HG03108 (cell line): ENCODE results near the gene MUC4.
"Not testable (repeated sequence)": the region's sequence is repeated elsewhere in the genome, so short reads cannot be mapped to it uniquely, and the experiment has no call there.

Experiments used
- ATAC-seq: cut with Tn5 transposase; IDR thresholded peaks from one replicate; pipeline ENCODE4 v1.9.1; 2021; ENCODE audit warnings: moderate library complexity; ENCODE audit not compliant: unreplicated experiment

MUC4 gene

DNA sequence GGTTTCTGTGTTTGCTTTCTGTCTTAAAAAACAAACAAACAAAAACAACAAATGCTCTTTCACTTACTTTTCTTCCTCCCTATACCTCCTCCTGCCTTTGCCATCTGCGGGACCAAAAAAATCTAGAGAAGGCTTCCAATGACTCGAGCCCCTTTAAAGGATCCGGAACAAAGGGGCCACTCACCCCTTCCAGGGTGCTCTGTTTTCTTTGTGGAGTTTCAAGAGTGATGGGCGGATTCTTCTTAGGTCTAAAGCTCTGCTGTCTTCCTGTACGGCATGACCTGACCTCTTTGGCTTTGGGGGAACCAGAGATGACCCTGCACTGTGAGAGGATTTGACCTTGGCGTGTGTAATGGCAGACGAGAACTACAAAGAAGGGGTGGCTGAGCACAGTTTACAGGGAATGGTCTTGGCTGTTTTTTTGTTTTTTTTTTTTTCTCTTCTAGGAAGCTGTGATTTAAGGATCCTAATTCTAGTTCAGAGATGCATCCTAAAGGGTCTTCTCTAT is 93.2 kb downstream of the MUC4 start:
- ATAC-seq, result no peak

DNA sequence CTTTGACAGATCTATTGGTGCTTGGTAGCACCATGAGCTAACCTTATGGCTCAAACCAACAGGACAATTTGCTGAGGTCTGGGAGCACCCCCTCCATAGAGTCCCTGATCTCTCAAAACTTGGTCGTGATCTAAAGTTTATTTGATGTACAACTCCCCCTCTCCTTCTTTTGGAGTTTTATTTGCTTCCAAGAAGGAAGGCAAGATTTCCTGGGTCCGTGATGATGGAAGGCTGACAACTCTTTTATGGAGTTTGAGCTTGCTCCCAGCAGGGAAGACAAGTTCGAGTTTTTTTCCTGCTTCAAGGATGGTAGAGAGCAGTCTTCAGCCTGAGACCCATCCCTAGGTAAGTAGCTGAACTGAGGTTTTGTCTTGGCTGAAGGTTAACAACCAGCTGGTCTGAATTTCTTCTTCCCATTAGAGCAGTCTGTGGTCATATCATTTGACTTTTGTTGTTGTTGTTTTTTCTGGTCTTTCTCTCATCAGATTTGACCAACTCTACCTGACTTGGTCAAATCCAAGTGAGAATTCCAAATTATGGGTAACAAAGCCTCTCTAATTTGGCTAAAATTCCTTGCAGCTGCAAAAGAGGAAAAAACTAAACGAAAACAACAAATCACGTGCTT is 93.8 kb downstream of the MUC4 start:
- ATAC-seq, result no peak

DNA sequence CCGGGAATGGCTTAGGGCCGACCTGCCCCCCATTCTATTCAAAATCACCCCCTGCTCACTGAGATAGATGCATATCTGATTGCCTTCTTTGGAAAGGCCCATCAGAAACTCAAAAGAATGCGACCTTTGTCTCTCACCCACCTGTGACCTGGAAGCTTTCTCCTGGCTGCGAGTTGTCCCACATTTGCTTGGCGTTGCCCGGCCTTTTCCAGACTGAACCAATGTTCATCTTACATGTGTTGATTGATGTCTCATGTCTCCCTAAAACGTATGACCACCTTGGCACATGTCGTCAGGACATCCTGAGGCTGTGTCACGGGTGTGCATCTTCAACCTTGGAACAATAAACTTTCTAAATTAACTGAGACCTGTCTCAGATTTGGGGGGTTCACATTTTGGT is 94.3 kb downstream of the MUC4 start:
- ATAC-seq, result no peak

DNA sequence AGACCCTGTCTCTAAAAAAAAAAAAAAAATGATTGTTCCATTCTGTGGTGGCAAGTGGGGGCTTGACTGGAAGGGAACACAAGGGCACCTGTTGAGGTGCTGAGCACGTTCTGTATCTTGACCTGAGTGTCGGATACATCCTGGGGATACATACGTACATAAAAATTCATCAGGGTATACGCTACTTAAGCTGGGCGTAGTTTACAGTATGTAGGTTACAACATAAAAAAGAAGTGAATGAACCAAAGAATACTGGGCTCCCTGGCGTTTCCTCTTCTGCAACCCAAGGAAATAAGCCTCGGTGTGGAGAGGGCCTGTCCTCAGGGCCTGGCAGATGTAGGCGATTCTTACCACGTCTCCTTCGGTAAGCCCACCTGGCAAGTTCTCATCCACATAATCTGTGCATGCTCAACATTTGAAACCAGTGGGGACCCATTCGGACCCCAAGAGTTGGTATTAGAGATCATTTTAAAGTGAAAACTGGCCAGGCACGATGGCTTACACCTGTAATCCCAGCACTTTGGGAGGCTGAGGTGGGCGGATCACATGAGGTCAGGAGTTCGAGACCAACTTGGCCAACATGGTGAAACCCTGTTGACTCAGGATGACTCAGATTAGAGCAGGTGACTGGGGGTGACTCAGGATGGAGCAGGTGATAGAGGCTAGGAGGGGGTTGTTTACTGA is 96.0 kb downstream of the MUC4 start:
- no peak for ATAC-seq

DNA sequence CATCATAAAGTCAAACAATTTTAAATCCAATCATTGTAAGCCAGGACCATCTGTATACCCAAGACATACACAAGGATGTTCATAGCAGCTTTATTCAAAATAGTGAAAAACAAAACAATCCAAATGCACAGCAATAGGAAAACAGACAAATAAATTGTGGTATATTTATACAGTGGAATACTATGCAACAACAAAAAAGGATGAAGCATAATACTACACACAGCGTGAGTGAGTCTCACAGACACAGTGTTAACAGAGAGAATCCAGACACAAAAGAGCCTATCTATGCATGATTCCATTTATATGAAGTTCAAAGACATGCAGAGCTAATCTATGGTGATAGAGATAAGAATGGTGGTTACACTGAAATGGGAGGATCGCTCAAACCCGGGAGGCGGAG is 96.6 kb downstream of the MUC4 start:
- ATAC-seq, result no peak

DNA sequence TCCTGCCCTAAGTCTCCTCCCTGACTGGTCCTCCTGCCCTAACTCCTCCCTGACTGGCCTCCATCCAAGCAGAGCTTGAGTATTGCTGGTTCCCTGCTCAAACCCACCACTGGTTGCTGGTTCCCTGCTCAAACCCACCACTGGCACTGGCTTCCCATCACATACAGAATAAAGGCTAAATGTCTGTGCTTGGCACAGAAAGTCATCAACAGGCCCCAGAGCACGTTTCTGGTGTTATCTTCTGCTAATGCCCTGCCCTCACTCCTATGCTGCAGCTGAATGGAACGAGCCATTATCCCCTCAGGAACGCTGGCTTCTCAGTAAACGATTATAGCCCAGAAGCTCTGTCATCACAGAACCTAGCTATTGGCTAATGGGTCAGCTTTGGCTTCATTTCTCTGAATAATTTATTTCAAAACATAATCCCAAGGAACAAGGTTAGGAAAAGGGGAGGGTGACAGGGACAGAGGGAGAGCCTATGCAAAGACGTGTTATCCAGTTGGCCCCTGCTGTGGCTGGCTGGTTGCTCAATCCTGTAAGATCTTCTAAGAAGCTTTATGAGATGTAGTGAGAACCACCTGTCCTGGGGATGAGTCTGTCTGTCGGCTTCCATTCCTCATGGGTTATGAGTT is 97.2 kb downstream of the MUC4 start:
- no peak for ATAC-seq

DNA sequence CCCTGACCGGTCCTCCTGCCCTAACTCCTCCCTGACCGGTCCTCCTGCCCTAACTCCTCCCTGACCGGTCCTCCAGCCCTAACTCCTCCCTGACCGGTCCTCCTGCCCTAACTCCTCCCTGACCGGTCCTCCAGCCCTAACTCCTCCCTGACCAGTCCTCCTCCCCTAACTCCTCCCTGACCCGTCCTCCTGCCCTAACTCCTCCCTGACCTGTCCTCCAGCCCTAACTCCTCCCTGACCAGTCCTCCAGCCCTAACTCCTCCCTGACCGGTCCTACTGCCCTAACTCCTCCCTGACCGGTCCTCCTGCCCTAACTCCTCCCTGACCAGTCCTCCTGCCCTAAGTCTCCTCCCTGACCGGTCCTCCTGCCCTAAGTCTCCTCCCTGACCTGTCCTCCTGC is 98.6 kb downstream of the MUC4 start:
- ATAC-seq, result not testable (repeated sequence)

DNA sequence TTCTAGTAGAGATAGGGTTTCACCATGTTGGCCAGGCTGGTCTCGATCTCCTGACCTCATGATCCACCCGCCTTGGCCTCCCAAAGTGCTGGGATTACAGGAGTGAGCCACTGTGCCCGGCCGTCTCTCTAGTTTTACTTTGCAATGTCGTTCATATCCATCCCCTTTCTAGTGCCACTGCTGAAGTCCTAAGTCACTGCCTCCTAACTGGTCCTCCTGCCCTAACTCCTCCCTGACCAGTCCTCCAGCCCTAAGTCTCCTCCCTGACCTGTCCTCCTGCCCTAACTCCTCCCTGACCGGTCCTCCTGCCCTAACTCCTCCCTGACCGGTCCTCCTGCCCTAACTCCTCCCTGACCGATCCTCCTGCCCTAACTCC is 99.2 kb downstream of the MUC4 start:
- ATAC-seq, result not testable (repeated sequence)

DNA sequence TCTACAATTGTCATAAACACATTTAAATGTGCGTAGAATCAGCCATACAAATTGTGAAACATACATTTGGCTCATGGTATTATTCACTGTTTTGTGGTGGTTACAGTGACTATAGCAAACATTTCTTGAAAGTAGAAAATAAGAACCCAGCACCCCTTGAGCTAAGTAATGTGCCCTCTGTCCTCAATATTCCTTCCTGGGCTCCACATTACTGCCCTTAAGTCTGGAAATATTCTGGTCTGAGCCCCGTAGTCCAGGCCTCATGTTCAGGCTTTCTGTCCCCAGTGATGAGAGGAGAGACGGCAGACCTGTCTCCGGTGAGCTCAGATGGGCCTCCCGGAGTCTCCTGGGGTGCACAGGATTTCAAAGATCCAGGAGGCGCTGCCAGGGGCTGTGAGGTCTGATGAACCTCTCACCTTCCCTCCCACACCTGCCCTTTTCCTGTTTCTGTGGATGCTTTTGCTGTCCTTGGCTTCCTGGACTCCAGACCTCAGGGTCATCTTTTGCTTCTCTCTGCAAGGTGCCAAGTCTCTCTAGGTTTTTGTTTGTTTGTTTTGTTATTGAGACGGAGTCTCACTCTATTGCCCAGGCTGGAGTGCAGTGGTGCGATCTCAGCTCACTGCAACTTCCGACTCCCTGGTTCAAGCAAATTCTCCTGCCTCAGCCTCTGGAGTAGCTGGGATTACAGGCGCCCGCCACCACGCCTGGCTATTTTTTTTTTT is 99.8 kb downstream of the MUC4 start:
- ATAC-seq, result no peak

DNA sequence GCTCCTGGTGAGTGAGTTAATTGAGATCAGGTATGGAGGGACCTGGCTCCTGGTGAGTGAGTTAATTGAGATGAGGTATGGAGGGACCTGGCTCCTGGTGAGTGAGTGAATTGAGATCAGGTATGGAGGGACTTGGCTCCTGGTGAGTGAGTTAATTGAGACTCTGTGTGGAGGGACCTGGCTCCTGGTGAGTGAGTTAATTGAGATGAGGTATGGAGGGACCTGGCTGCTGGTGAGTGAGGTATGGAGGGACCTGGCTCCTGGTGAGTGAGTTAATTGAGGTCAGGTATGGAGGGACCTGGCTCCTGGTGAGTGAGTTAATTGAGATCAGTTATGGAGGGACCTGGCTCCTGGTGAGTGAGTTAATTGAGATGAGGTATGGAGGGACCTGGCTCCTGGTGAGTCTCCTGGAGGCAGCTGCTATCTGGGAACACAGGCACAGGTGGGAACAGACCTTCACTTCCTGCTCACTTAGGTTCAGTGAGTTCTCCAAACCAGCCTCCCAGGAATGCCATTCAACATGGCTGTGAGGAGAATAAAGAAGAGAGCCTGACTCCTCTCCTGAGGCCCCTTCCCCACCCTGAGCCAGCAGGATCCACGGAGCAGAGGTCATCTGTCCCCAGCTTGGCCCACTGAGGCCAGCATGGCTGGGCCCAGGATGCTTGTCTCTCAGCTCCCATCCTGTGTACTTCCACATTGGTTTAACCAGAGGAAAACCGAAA is 100.5 kb downstream of the MUC4 start:
- not testable (repeated sequence) for ATAC-seq

DNA sequence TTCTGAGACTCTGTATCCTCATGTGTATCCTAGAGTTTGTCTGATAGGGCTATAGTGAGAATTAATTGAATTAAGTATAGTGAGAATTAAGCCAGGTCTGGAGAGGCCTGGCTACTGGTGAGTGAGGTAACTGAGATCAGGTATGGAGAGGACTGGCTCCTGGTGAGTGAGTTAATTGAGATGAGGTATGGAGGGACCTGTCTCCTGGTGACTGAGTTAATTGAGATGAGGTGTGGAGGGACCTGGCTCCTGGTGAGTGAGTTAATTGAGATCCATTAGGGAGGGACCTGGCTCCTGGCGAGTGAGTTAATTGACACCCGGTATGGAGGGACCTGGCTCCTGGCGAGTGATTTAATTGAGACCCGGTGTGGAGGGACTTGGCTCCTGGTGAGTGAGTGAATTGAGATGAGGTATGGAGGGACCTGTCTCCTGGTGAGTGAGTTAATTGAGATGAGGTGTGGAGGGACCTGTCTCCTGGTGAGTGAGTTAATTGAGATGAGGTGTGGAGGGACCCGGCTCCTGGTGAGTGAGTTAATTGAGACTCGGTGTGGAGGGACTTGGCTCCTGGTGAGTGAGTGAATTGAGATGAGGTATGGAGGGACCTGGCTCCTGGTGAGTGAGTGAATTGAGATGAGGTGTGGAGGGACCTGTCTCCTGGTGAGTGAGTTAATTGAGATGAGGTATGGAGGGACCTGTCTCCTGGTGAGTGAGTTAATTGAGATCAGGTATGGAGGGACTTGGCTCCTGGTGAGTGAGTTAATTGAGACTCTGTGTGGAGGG is 101.4 kb downstream of the MUC4 start:
- ATAC-seq, result not testable (repeated sequence)

DNA sequence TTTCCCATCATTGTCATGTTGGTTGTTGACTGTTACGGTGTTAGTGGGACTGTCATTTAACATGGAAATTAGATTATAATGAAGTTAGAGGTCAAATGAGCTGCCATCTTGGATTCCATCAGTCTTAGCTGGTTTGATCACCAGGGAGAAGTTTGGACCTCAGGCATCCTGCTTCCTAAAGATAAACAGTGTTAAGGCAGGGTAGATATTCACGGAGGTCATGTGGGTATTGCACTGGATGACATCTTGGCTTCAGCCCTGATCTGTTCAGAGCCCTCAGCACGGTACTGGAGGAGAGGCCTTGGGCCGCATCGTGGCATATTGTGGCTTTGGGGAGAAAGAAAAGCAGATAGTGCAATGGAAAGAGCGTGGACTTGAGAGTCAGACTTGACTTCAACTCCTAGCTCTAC is 102.0 kb downstream of the MUC4 start:
- no peak for ATAC-seq

DNA sequence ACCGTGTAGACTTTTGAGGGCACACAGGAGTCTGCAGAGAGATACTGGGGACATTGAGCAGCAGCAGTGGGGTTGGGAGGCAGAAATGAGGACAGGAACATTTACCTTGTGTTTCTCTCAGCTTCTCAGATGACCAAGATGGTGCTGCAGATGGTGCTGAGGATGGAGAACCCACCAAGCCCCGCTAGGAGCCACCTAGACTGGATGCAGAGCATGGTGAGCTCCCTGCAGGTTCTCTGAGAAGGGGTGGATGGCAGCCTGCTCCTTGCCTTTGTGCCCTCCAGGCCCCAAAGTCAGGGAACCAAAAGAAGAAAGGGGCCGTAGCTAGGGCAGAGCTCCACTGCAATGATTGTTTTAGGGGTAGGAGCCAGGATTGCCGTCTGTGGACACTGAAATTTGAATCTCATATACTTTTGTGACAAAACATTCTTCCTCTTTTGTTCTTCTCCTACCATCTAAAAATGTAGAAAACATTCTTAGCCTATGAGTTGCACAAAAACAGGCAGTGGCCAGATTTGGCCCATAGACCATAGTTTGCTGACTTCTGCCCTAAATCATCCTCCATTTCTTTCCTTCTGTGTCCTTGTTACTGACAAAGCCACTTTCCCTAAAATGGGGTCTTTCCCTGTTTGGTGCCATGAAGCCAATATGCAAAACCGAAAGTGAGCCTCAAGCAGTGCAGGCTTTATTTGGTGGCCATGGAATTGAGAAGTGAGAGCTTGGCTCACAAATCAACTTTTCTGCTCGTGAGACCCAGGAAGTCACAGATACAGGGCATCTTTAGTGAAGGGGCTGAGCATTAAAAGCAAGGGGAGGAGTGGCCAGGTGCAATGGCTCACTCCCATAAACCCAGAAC is 102.9 kb downstream of the MUC4 start:
- ATAC-seq, result no peak

DNA sequence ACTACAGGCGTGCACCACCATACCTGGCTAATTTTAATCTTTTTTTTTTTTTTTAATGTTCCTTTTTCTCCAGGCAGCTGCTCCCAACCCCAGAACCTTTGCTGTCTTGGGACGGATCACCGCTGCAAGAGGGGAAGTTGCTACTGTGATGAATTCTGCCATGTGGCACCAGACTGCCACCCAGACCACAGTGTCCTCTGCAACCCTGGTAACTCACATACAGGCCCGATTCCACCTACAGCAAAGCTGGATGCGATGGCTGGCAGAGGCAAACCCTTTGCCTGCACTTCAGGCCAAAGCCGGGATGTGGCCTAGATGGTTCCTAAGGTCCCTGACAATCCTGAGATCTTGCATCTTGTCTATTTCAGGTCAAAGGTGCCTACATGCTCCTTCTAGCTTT is 103.7 kb downstream of the MUC4 start:
- no peak for ATAC-seq

DNA sequence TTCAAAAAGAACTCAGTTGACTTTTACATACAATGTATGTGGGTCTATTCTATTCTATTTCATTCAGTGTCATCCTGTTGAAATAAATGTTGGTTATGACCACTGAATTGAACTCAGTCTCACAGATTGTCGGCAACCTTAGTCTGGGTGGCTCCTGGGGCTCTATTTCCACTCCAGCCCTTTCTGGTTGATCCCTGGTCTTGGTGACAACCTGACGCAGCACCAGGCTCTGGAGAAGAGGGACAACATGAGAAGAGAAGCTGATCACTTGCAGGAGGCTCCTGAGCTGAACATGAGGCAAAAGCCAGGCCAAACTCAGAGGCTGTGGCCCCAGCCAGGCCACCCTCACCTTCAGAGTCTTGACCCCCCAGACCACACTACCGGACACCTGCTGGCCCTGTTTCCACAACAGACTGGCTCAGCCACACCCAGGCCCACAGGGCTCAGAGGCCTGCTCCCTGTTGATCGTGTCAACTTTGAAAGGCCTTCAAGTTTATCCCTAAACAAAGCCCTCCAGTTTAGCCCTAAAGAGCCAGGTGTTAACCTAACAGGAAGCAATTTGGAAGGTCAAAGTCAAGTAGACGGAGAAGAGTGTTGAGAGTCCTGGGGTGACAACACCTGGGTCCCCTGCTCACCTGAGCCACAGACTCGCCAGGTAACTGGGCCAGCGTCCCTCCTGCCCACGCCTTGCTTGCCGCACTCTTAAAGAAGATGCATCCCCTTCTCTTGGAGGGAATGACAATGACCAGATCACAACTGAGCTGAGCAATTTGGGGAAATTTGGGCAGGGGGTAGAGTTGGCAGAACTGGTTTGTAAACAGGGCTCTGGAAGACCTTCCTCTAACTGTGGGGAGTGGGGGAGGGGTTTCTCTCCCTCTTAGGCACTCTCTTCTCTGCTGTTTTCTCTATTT is 106.4 kb downstream of the MUC4 start:
- no peak for ATAC-seq

DNA sequence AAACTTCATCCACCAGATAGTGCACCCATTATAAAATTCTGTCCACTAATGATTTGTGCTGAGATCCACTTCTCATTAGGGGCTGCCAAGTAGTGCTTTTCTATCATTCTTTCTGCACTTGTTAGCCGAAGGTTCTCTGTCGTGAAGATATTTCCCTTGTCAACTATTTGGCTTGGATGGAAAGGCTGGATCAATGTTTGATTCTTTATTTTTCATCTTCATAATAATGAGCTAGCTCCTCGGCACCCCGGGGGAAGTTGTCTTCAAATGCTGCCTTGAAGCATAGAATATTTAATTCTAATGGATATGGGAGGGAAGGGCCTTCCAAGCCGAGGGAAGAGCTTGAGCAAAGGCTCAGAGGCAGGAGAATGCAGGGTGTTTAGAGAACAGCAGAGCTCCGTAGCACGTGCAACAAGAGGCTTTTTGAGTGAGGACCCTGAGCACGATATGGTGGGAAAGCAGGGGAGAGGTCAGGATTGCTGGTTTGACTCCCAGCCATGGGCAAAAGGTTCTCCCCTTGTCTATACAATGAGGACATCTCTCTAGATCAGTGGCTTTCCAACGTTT is 107.2 kb downstream of the MUC4 start:
- no peak for ATAC-seq

DNA sequence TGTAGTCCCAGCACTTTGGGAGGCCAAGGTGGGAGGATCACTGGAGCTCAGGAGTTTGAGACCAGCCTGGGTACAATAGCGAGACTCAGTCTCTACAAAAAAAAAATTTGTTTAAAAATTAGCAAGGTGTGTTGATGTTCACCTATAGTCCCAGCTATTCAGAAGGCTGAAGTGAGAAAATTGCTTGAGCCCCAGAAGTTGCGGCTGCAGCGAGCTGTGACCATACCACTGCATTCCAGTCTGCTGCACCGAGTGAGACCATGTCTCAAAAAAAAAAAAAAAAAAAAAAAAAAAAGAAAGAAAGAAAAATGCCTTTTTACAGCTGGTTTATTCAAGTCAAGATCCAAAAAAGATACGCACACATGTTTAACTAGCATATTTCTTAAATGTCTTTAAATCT is 108.0 kb downstream of the MUC4 start:
- ATAC-seq, result no peak
